K562 (cell line): ENCODE data around the gene CRYBB1. TPM values are rescaled to one million over a fixed set of nuclear protein-coding genes. Genes with fewer than 3 reads are reported as not detected.

Experiments
- ATF1 ChIP-seq, 2 experiments: fragments of 450-650 bp in 1 of 2; IDR thresholded peaks; 2 replicates each; pipeline ENCODE4 v1.6.1; 2016; ENCODE audit warnings: missing compliant biosample characterization in 1 of 2, missing genetic modification characterization in 1 of 2
- EP400 ChIP-seq: fragments of 450-650 bp; IDR thresholded peaks from 2 replicates; pipeline ENCODE4 v1.6.1; 2017; ENCODE audit warnings: antibody characterized with exemption, mild to moderate bottlenecking, moderate library complexity
- FOS ChIP-seq: IDR thresholded peaks from 3 replicates; pipeline ENCODE4 v1.6.1; 2011; ENCODE audit not compliant: insufficient read length; ENCODE audit errors: extremely low read depth
- FOXM1 ChIP-seq, 2 experiments: fragments of 450-650 bp in 1 of 2; sonication (generic) in 1 of 2; formaldehyde crosslinking in 1 of 2; IDR thresholded peaks; 2 replicates each; pipeline versions ENCODE4 v1.6.1 to v1.9.0; 2017 to 2022; ENCODE audit warnings: low read depth in 2 of 2, mild to moderate bottlenecking in 2 of 2, missing genetic modification reagents in 1 of 2, moderate library complexity in 1 of 2
- GTF2A2 ChIP-seq: IDR thresholded peaks from 2 replicates; pipeline ENCODE4 v1.6.1; 2016; ENCODE audit warnings: mild to moderate bottlenecking, missing genetic modification characterization, missing compliant biosample characterization
- GTF2E2 ChIP-seq: fragments of 200-800 bp; sonication (Bioruptor generic); IDR thresholded peaks from 2 replicates; pipeline ENCODE4 v1.6.1; 2016; ENCODE audit warnings: missing genetic modification characterization, missing compliant biosample characterization
- HDAC3 ChIP-seq: fragments of 450-650 bp; IDR thresholded peaks from 2 replicates; pipeline ENCODE4 v1.6.1; 2018; ENCODE audit warnings: borderline replicate concordance, mild to moderate bottlenecking, moderate library complexity; ENCODE audit not compliant: partially characterized antibody
- KAT7 ChIP-seq: sonication (generic); formaldehyde crosslinking; IDR thresholded peaks from 2 replicates; pipeline ENCODE4 v1.8.0; 2022; ENCODE audit warnings: missing genetic modification reagents, mild to moderate bottlenecking, borderline replicate concordance
- KLF16 ChIP-seq: IDR thresholded peaks from 2 replicates; pipeline ENCODE4 v1.6.1; 2016; ENCODE audit warnings: antibody characterized with exemption
- MEF2D ChIP-seq: conservative IDR thresholded peaks from 2 replicates; pipeline ENCODE4 v1.6.1; 2016; ENCODE audit warnings: low read depth, missing genetic modification characterization, missing compliant biosample characterization
- NCOA1 ChIP-seq: fragments of 450-650 bp; IDR thresholded peaks from 2 replicates; pipeline ENCODE4 v1.6.1; 2016; ENCODE audit warnings: low read depth
- NR3C1 ChIP-seq: sonication (generic); formaldehyde crosslinking; IDR thresholded peaks from 2 replicates; pipeline ENCODE4 v1.8.1; 2022; ENCODE audit warnings: missing genetic modification reagents
- PHF21A ChIP-seq: fragments of 450-650 bp; IDR thresholded peaks from 2 replicates; pipeline ENCODE4 v1.6.1; 2017; ENCODE audit warnings: low read depth, borderline replicate concordance
- POLR2A ChIP-seq: fragments of 450-650 bp; conservative IDR thresholded peaks from 2 replicates; pipeline ENCODE4 v1.6.1; 2016
- POLR2AphosphoS2 ChIP-seq: IDR thresholded peaks from 2 replicates; pipeline ENCODE4 v1.6.1; 2012; ENCODE audit warnings: low read length, improper control_type of control experiment
- PTRF ChIP-seq: fragments of 450-650 bp; IDR thresholded peaks from 2 replicates; pipeline ENCODE4 v1.6.1; 2016; ENCODE audit warnings: mild to moderate bottlenecking, missing genetic modification characterization, missing compliant biosample characterization
- PYGO2 ChIP-seq: fragments of 450-650 bp; IDR thresholded peaks from 2 replicates; pipeline ENCODE4 v1.6.1; 2016; ENCODE audit warnings: mild to moderate bottlenecking, missing genetic modification characterization, moderate library complexity, missing compliant biosample characterization
- RBM39 ChIP-seq: fragments of 200-400 bp; formaldehyde crosslinking; optimal IDR thresholded peaks from 2 replicates; pipeline ENCODE3; 2018; ENCODE audit warnings: low read depth, low read length
- RUNX1 ChIP-seq: sonication (generic); IDR thresholded peaks from 2 replicates; pipeline ENCODE4 v1.6.1; 2016; ENCODE audit warnings: antibody characterized with exemption, low read depth
- SIN3B ChIP-seq: fragments of 450-650 bp; IDR thresholded peaks from 2 replicates; pipeline ENCODE4 v1.6.1; 2017; ENCODE audit warnings: low read depth, mild to moderate bottlenecking, moderate library complexity
- TGIF2 ChIP-seq: sonication (generic); formaldehyde crosslinking; IDR thresholded peaks from 2 replicates; pipeline ENCODE4 v1.8.1; 2022; ENCODE audit warnings: mild to moderate bottlenecking, missing genetic modification reagents, moderate library complexity
- ZC3H8 ChIP-seq: fragments of 450-650 bp; IDR thresholded peaks from 2 replicates; pipeline ENCODE4 v1.6.1; 2017
- ZNF12 ChIP-seq: sonication (generic); formaldehyde crosslinking; IDR thresholded peaks from 2 replicates; pipeline ENCODE4 v1.4.0; 2020; ENCODE audit warnings: mild to moderate bottlenecking, missing genetic modification reagents
- ZNF780A ChIP-seq: fragments of 250-450 bp; sonication (Bioruptor Pico); IDR thresholded peaks from 2 replicates; pipeline ENCODE4 v1.5.0; 2021; ENCODE audit warnings: mild to moderate bottlenecking
- ZNF79 ChIP-seq: fragments of 250-450 bp; sonication (Bioruptor Pico); IDR thresholded peaks from 2 replicates; pipeline ENCODE4 v1.4.0; 2020; ENCODE audit warnings: low read depth, mild to moderate bottlenecking, moderate library complexity
- polyA plus RNA-seq, 8 experiments: library from polyadenylated mRNA; depleted of rRNA in 4 of 8; stranded (reverse) in 5 of 8; unstranded in 3 of 8; fragments of >200 nt; fragmentation: Nextera tagmentation in 2 of 8; fragmentation: Illumina TruSeq in 1 of 8; extraction: Ambion mirVana in 2 of 8; extraction: Trizol in 1 of 8; gene quantifications; 2 replicates each; pipeline versions ENCODE4 v1.2.1 to v1.2.3, GENCODE V29; 2011 to 2014; ENCODE audit warnings: inconsistent platforms in 1 of 8, missing spikeins in 1 of 8
- total RNA-seq, 7 experiments: library from RNA; depleted of rRNA in 6 of 7; stranded (reverse); fragments of >200 nt in 6 of 7; fragmentation: Illumina TruSeq in 2 of 7; extraction: Trizol in 2 of 7; gene quantifications; 2 replicates each; pipeline versions ENCODE4 v1.2.1 to v1.2.3, GENCODE V29; 2011 to 2021; ENCODE audit warnings: low replicate concordance in 1 of 7
- TF ChIP-seq, protein P1 (sequence below): IDR thresholded peaks from 2 replicates; pipeline ENCODE4 v1.6.1; 2011; ENCODE audit not compliant: insufficient read length; ENCODE audit errors: extremely low read depth
- TF ChIP-seq, protein P2 (sequence below), 2 experiments: fragments of 250-450 bp in 1 of 2; fragments of 450-650 bp in 1 of 2; sonication (Bioruptor Pico) in 1 of 2; IDR thresholded peaks; 2 replicates each; pipeline versions ENCODE4 v1.6.1 to v1.8.0; 2016 to 2021; ENCODE audit warnings: mild to moderate bottlenecking in 2 of 2, moderate library complexity in 2 of 2, missing compliant biosample characterization in 1 of 2, missing genetic modification characterization in 1 of 2
- TF ChIP-seq, protein P3 (sequence below): sonication (generic); formaldehyde crosslinking; IDR thresholded peaks from 2 replicates; pipeline ENCODE4 v1.8.0; 2022; ENCODE audit warnings: mild to moderate bottlenecking, missing genetic modification reagents

Gene CRYBB1
- total and polyA plus RNA-seq, 9 of the 15 experiments (the other 6 are each of a cell fraction or from before 2014, with no cell fraction given) = 0.16 to 0.45 (median 0.33) TPM; not detected in 2

DNA sequence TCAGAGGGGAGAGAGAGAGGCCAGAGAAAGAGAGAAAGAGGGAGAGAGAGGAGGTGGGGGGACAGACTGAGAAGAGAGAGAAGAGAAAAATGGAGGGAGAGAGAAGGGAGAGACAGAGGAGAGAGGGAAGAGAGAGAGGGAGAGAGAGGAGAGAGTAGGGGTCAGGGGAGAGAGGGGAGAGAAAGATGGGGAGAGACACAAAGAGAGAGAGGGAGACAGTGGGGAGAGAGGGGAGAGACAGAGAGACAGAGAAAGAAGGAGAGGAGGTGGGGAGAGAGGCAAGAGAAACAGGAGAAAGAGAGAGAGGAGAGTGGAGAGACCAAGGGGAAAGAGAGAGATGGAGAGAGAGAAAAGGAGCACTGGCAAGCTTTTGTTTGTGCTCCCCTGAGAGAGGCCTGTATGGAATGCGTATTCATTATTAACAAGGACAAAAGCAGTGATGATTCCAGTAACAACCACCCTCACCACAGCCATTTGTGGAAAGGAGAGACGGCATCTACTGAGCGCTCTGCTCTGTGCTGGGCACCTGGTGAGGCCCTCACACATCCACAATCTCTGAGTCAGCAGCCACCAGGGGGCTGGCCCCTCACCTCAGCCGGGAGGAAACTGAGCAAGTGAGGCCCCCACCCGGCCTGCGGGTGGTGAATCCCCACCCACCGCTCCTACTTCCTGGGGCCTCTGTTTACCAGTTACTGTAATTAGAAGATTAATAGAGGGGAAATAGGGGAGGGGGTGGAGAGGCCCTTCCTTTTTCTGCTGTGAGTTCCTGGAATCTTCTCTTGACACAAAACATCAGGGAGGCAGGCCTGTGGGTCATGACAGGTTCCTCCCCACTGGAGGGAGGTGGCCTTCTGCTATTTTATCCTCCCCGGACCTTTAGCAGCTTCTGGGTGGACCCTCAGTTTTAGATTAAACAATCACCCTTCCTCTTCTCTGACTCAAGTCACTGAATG is 24.9 kb upstream of the CRYBB1 start (continued):
- TF ChIP-seq GTF2A2 (tag) (no peak), POLR2AphosphoS2 (no peak), ATF1 (CRISPR knock-in tag; IDR thresholded peaks at IDR 0.05) (no peak), ATF1 (tag; IDR thresholded peaks at IDR 0.05) (no peak; the same call in 1 of the 2 replicates), NCOA1 (no peak), PYGO2 (tag) (no peak; the same call in 1 of the 2 replicates), NR3C1 (CRISPR knock-in tag) (no peak), ZNF12 (CRISPR knock-in tag) (no peak), RUNX1 (no peak), FOS (no peak), TGIF2 (no peak), ZNF780A (no peak), RBM39 (no peak), FOXM1 (IDR thresholded peaks at IDR 0.05; ENCODE audit: low read depth) (no peak), FOXM1 (CRISPR knock-in tag; IDR thresholded peaks at IDR 0.05; ENCODE audit: low read depth) (no peak), ZNF79 (CRISPR knock-in tag) (no peak), GTF2E2 (tag) (no peak), POLR2A (peak; percentile 48; the same call in 1 of the 2 replicates), HDAC3 (no peak), KAT7 (CRISPR knock-in tag) (no peak), PHF21A (peak; percentile 62; the same call in 1 of the 2 replicates), EP400 (0 out of 2 replicates have a peak, but pooled peaks have one; percentile 16), KLF16 (no peak), ZC3H8 (no peak), PTRF (no peak), SIN3B (no peak), MEF2D (tag) (no peak)
- TF ChIP-seq, protein P1, sequence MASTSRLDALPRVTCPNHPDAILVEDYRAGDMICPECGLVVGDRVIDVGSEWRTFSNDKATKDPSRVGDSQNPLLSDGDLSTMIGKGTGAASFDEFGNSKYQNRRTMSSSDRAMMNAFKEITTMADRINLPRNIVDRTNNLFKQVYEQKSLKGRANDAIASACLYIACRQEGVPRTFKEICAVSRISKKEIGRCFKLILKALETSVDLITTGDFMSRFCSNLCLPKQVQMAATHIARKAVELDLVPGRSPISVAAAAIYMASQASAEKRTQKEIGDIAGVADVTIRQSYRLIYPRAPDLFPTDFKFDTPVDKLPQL = no peak
- TF ChIP-seq, protein P2, sequence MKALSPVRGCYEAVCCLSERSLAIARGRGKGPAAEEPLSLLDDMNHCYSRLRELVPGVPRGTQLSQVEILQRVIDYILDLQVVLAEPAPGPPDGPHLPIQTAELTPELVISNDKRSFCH (CRISPR knock-in tag; IDR thresholded peaks at IDR 0.05) = no peak
- TF ChIP-seq, protein P2 (tag; IDR thresholded peaks at IDR 0.05) = no peak
- TF ChIP-seq, protein P3, sequence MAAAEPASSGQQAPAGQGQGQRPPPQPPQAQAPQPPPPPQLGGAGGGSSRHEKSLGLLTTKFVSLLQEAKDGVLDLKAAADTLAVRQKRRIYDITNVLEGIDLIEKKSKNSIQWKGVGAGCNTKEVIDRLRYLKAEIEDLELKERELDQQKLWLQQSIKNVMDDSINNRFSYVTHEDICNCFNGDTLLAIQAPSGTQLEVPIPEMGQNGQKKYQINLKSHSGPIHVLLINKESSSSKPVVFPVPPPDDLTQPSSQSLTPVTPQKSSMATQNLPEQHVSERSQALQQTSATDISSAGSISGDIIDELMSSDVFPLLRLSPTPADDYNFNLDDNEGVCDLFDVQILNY (CRISPR knock-in tag) = no peak
